HG02981 (cell line): Measurements from ENCODE around the gene B4GALNT4.
"Not testable (repeated sequence)": the region's sequence is repeated elsewhere in the genome, so short reads cannot be mapped to it uniquely, and the experiment has no call there.

Experiments
- ATAC-seq: cut with Tn5 transposase; IDR thresholded peaks from one replicate; pipeline ENCODE4 v1.9.1; 2021; ENCODE audit warnings: mild to moderate bottlenecking, moderate library complexity; ENCODE audit not compliant: unreplicated experiment

B4GALNT4 gene

GRCh38 chr11:418343-419247, 49.3 kb downstream of the B4GALNT4 start:
- ATAC-seq, result no peak

GRCh38 chr11:419248-420005, 50.1 kb downstream of the B4GALNT4 start:
- no peak for ATAC-seq

DNA sequence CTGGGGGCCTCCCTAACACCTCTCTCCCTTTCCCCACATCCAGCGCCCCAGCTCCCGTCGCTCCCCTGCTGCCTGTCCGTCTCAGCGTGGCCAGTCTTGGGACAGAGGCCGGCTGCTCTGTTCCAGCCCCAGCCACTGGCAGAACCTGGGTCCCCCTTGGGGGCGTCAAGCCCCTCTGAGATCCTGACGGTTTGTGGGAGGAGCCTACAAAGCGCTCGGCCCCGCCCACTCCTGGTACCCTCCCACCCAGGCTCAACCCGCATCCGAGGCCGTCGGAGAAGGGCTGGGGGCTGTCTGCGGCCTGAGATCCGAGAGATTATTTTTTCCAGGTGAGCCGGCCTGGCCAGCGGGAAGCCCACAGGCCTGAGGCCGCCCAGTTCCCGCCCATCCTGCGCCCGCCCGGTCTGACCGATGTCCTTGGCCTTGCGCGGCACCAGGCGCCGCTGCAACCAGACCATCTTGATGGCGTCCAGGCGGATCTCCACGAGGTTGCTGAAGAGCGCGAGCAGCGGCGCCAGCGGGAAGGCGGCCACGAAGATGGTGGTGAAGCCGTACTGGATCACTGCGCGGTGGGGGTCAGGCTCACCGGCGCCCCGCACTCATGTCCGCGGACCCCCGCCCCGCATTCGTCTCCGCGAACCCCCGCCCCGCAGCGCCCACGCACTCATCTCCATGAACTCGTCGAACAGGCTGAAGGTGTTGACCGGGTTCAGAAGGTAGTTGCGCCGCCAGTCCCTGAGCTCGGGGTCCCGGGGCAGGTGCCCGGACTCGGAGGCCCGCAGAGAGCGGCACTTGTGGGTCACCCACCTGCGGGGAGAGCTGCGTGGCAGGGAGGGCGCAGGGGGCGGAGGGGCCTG, 51.0 kb downstream of the B4GALNT4 start:
- no peak for ATAC-seq

- no peak for ATAC-seq
Measured at GRCh38 chr11:420911-421321, 51.6 kb downstream of the B4GALNT4 start.

DNA sequence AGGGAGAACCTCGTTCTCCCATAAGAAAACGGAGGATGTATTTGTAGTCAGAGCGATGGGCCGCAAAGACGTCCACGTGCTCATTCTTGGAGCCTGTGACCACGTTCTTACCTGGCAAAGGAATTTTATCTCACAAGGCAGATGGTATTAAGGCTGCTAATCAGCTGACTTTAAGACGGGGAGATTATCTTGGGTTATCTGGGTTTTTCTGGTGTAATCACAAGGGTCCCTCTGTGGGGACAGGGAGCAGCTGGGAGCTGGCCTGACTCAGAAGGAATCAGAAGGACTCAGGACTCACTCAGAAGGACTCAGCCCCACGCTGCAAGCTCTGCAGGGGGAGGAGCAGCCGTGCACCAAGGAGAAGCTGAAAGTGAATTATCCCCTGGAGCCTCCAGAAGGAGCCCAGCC, 53.0 kb downstream of the B4GALNT4 start:
- no peak for ATAC-seq

- no peak for ATAC-seq
Measured at GRCh38 chr11:424232-424631, 54.9 kb downstream of the B4GALNT4 start.

DNA sequence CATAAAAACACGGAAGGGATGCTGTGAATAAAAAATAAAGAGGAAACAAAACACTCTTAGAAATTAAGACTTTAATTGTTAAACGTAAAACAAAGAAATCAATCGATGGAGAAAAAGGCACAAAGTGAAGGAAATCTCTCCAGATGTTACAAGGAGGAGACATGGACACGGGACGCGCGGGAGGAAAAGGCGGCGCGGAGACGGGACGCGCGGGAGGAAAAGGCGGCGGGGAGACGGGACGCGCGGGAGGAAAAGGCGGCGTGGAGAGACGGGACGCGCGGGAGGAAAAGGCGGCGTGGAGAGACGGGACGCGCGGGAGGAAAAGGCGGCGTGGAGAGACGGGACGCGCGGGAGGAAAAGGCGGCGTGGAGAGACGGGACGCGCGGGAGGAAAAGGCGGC, 55.5 kb downstream of the B4GALNT4 start:
- ATAC-seq, result not testable (repeated sequence)

DNA sequence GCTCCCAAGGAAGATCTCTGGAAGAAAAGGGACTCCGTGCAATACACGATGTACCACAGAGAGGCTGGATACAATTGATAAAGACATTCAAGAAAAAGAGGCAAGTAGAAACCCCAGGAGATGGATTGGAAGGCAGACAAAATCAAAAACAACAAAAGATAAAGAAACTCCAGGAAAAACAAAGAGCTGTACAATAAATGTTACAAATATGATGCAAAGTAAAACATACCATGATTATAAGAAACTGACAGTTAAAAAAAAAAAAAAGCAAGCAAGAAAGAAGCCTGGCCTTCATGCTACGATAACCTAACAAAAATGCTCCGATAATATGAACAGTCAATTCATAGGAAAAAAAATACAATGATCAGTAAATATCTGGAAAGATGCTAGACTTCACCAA, 56.0 kb downstream of the B4GALNT4 start:
- no peak for ATAC-seq

DNA sequence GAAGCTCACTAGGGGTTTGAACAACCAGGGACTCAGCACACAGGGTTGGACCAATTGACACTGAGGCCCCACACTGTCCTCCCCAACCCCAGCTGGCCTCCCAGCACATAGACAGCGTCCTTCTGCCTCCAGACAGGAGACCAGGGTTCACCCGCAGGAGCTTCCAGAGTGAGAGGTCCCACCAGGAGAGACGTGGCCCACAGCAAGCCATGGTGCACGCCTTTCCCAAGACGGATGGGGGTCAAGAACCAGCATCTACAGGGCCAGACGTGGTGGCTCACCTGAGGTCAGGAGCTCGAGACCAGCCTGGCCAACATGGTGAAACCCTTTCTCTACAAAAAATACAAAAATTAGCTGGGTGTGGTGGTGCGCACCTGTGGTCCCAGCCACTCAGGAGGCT, 57.6 kb downstream of the B4GALNT4 start:
- no peak for ATAC-seq

DNA sequence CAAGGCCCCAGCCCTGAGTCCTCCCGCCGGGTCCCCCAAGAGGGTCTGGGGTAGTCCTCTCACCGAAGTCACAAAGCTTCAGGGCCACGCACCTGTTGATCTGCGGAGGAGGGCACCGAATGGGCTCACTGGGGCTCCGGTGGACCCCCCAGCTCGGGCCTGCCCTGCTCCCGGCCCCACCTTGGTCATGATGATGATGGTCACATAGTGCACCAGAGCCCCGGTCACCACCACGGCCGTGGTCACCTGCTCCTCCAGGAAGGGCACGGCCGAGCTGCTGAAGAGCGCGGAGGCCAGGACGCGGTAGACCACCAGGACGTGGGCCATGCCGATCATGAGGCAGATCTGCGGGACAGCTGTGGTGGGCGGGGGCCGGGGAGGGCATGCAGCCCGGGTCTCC, 59.0 kb downstream of the B4GALNT4 start:
- no peak for ATAC-seq

- no peak for ATAC-seq
Measured at GRCh38 chr11:429391-429790, 60.1 kb downstream of the B4GALNT4 start.

DNA sequence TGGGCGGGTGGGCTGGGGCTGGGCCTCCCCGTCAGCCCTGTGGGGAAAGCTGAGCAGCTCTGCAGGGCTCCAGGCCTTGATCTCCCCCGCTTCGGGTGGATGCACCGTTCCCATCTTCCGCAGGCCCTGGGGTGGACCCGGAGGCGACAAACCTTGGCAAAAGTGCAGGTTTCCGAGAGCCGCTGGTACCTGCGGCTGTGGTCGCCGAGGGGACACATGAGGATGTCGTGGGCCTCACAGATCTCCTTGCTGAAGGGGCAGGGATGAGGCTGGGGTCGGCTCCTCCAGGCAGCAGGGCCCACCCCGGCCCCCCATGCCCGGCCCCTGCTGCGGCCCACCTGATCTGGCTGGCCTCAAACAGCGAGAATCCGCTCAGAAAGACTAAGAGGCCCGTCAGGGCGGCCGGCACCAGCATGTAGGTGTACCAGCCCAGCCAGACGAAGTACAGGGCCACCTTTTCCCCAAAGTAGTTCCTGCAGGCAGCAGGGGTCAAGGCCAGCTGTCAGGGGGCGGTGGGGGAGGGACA, 60.7 kb downstream of the B4GALNT4 start:
- ATAC-seq, result no peak
